GM12878 (cell line): ENCODE measurements around the gene COL9A3. TPM values are rescaled to one million over a fixed set of nuclear protein-coding genes. Genes with fewer than 3 reads are reported as not detected.

Source experiments
- ATAC-seq: fragments of 200-7000 bp; cut with Tn5 transposase; 3 replicates; pipeline ENCODE4 v1.9.1; 2020; ENCODE audit warnings: mild to moderate bottlenecking, moderate library complexity
- BruUV-seq: library from RNA; stranded (reverse); fragments of 400-500 nt; replicated peaks from 2 replicates; lab custom pipeline; 2021; lab: Mats Ljungman, UMichigan
- CTCF ChIA-PET: fragments of 300-600 bp; sonication (Branson Sonifier 250); formaldehyde crosslinking; extraction: SDS; loops from one replicate; lab custom pipeline; 2021; ENCODE audit warnings: inconsistent platforms; lab: Yijun Ruan, JAX
- POLR2A ChIA-PET: fragments of 350-600 bp; formaldehyde crosslinking; extraction: SDS; loops from one replicate; lab custom pipeline; 2021; ENCODE audit warnings: inconsistent platforms; lab: Charles Lee
- RAD21 ChIA-PET: fragments of 300-600 bp; sonication (Branson Sonifier 250); formaldehyde crosslinking; loops from one replicate; lab custom pipeline; 2023; ENCODE audit warnings: antibody characterized with exemption; ENCODE audit not compliant: unreplicated experiment; lab: Charles Lee
- SMC1A ChIA-PET: fragments of 300-600 bp; sonication (Branson Sonifier 250); formaldehyde crosslinking; loops from one replicate; lab custom pipeline; 2023; ENCODE audit not compliant: unreplicated experiment, uncharacterized antibody; lab: Charles Lee
- DNase-seq: peaks from one replicate; pipeline ENCODE4 v3.0.0-alpha.2; 2011; ENCODE audit warnings: low read depth, low spot score
- FAIRE-seq: peaks from 3 replicates; lab custom pipeline; 2011; peaks lifted over from hg19 to GRCh38; lab: Jason Lieb, UNC
- H2AFZ ChIP-seq: 2 replicates; pipeline ENCODE4 v1.6.0; 2011; ENCODE audit warnings: low read depth, low read length, control low read depth; ENCODE audit not compliant: control insufficient read depth
- H3K27ac ChIP-seq: 2 replicates; pipeline ENCODE4 v1.5.1; 2011; ENCODE audit warnings: control low read depth; ENCODE audit not compliant: control insufficient read depth, insufficient read depth
- H3K27me3 ChIP-seq, 2 experiments: replicated peaks in 1 of 2; 2 replicates each; pipeline versions ENCODE4 v1.6.0 to v1.6.1; 2011; ENCODE audit warnings: low read length in 1 of 2; ENCODE audit not compliant: control insufficient read depth in 2 of 2, insufficient read depth in 2 of 2
- H3K36me3 ChIP-seq, 2 experiments: 2 replicates each; pipeline ENCODE4 v1.5.1; 2011; ENCODE audit warnings: low read length in 1 of 2; ENCODE audit not compliant: control insufficient read depth in 2 of 2, insufficient read depth in 2 of 2
- H3K4me1 ChIP-seq: 2 replicates; pipeline ENCODE4 v1.6.1; 2011; ENCODE audit warnings: mild to moderate bottlenecking, low read length, moderate library complexity, mixed read lengths; ENCODE audit not compliant: control insufficient read depth, insufficient read depth
- H3K4me2 ChIP-seq: 2 replicates; pipeline ENCODE4 v1.6.0; 2011; ENCODE audit warnings: control low read depth; ENCODE audit not compliant: control insufficient read depth, insufficient read depth
- H3K4me3 ChIP-seq: fragments of 200-600 bp; sonication (generic); 2 replicates; pipeline ENCODE4 v1.5.1; 2016
- H3K79me2 ChIP-seq: 2 replicates; pipeline ENCODE4 v1.6.0; 2011; ENCODE audit warnings: low read length; ENCODE audit not compliant: control insufficient read depth, insufficient read depth
- H3K9ac ChIP-seq: 2 replicates; pipeline ENCODE4 v1.8.0; 2011; ENCODE audit warnings: low read length, control low read depth, mixed read lengths; ENCODE audit not compliant: control insufficient read depth, insufficient read depth
- H3K9me3 ChIP-seq: replicated peaks from 3 replicates; pipeline ENCODE4 v1.5.1; 2011; ENCODE audit warnings: mild to moderate bottlenecking, low read length; ENCODE audit not compliant: control insufficient read depth, insufficient read depth
- H4K20me1 ChIP-seq: 2 replicates; pipeline ENCODE4 v1.6.0; 2011; ENCODE audit not compliant: control insufficient read depth, insufficient read depth
- CHD1 ChIP-seq: IDR thresholded peaks from 2 replicates; pipeline ENCODE4 v1.6.1; 2012; ENCODE audit warnings: low read depth, low read length, improper control_type of control experiment
- HDAC2 ChIP-seq: fragments of 200-600 bp; sonication (generic); IDR thresholded peaks from 2 replicates; pipeline ENCODE4 v1.6.1; 2017
- NRF1 ChIP-seq: conservative IDR thresholded peaks from 2 replicates; pipeline ENCODE4 v1.6.1; 2011; ENCODE audit warnings: mild to moderate bottlenecking, low read depth, low read length, improper control_type of control experiment
- SMARCA5 ChIP-seq: fragments of 450-650 bp; IDR thresholded peaks from 2 replicates; pipeline ENCODE4 v1.6.1; 2017; ENCODE audit warnings: mild to moderate bottlenecking
- TCF3 ChIP-seq: IDR thresholded peaks from 2 replicates; pipeline ENCODE4 v1.6.1; 2012; ENCODE audit warnings: low read depth, mild to moderate bottlenecking, low read length, borderline replicate concordance; ENCODE audit not compliant: insufficient read depth
- WGBS: methylation state at CpG from one replicate; pipeline ENCODE4 v1.1.6; 2016; ENCODE audit warnings: low lambda C conversion rate; ENCODE audit not compliant: insufficient replicate concordance, insufficient coverage; ENCODE audit errors: missing lambda C conversion rate; 5-methylcytosine and 5-hydroxymethylcytosine counted together
- in situ Hi-C: fragments of 300-500 bp; cut with MboI; formaldehyde crosslinking; loops from 9 replicates; pipeline ENCODE4 v1.14.3; 2018; ENCODE audit warnings: mixed read lengths
- intact Hi-C: fragments of 100-400 bp; cut with micrococcal nuclease; formaldehyde crosslinking; loops from one replicate; pipeline ENCODE4 v1.14.2; 2022; ENCODE audit not compliant: unreplicated experiment
- polyA plus RNA-seq, 11 experiments: library from polyadenylated mRNA; depleted of rRNA in 4 of 11; unstranded in 6 of 11; stranded (reverse) in 5 of 11; fragments of >200 nt; fragmentation: Nextera tagmentation in 4 of 11; fragmentation: Illumina TruSeq in 1 of 11; extraction: Ambion mirVana in 4 of 11; extraction: Trizol in 1 of 11; gene quantifications; 1 replicate in 1 of 11; 2 replicates in 10 of 11; pipeline versions ENCODE4 v1.2.1 to v1.2.3, GENCODE V29; 2011 to 2016; ENCODE audit warnings: inconsistent platforms in 2 of 11, missing spikeins in 2 of 11, low read depth in 1 of 11
- total RNA-seq, 4 experiments: library from RNA; depleted of rRNA in 3 of 4; stranded (reverse); fragments of >200 nt in 3 of 4; fragmentation: Illumina TruSeq in 1 of 4; extraction: Trizol in 1 of 4; gene quantifications; 2 replicates each; pipeline versions ENCODE4 v1.2.1 to v1.2.3, GENCODE V29; 2013 to 2021
- TF ChIP-seq, protein P1 (sequence below): fragments of 450-650 bp; IDR thresholded peaks from 2 replicates; pipeline ENCODE4 v1.6.1; 2017; ENCODE audit warnings: mild to moderate bottlenecking, moderate library complexity
- TF ChIP-seq, protein P2 (sequence below): fragments of 450-650 bp; formaldehyde crosslinking; IDR thresholded peaks from 2 replicates; pipeline ENCODE4 v1.5.0; 2022; ENCODE audit warnings: mild to moderate bottlenecking, missing genetic modification characterization
- TF ChIP-seq, protein P3 (sequence below): fragments of 450-650 bp; IDR thresholded peaks from 2 replicates; pipeline ENCODE4 v1.6.1; 2017; ENCODE audit warnings: antibody characterized with exemption, mild to moderate bottlenecking, moderate library complexity

Gene COL9A3
- total and polyA plus RNA-seq, 10 of the 15 experiments (the other 5 are each of a cell fraction or from before 2014, with no cell fraction given), result 0.09 to 1.7 (median 0.63) TPM; not detected in 1

DNA sequence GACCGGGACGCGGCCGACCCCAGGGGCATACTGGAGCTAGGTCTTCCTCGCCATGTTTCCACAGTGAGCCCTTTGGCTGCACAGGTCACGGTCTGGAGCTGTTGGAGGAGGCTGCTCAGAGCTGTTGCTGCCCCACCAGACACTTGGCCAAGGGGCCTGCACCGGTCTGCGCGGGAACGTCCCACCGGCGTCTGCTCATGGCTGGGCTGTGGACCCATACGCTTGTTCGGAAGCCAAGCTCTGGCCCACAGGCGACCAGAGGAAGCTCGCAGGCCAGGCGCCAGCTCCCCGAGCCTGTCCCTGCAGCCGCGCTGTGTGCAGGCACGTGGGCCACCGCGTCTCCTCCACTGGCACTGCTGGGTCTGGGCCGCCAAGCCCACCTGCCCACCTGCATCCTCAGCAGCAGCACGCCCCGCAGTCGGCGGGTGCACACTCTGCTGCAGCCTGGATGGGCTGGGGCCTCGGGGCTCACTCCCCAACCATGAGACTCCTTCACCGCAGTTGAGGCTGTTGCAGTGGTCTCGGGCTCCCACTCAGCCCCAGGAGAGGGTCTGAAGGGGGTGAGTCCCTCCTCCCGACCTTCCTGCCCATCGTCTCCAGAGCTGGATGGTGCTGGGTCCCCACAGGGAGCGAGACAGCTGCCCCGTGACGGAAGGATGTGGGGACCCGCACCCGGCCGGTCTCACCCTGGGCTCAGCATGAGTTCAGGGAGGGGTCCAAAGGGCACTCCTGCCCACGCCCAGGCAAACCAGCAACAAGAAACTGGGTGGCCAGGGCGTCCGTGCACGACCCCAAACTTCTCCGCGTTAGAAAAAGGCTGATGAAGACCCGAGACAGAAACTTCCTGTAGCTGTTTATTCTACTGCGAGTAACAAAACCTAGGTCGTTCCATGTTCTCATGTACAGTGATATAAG, 60.3 kb downstream of the COL9A3 start (continued):
- TF ChIP-seq, protein P1, sequence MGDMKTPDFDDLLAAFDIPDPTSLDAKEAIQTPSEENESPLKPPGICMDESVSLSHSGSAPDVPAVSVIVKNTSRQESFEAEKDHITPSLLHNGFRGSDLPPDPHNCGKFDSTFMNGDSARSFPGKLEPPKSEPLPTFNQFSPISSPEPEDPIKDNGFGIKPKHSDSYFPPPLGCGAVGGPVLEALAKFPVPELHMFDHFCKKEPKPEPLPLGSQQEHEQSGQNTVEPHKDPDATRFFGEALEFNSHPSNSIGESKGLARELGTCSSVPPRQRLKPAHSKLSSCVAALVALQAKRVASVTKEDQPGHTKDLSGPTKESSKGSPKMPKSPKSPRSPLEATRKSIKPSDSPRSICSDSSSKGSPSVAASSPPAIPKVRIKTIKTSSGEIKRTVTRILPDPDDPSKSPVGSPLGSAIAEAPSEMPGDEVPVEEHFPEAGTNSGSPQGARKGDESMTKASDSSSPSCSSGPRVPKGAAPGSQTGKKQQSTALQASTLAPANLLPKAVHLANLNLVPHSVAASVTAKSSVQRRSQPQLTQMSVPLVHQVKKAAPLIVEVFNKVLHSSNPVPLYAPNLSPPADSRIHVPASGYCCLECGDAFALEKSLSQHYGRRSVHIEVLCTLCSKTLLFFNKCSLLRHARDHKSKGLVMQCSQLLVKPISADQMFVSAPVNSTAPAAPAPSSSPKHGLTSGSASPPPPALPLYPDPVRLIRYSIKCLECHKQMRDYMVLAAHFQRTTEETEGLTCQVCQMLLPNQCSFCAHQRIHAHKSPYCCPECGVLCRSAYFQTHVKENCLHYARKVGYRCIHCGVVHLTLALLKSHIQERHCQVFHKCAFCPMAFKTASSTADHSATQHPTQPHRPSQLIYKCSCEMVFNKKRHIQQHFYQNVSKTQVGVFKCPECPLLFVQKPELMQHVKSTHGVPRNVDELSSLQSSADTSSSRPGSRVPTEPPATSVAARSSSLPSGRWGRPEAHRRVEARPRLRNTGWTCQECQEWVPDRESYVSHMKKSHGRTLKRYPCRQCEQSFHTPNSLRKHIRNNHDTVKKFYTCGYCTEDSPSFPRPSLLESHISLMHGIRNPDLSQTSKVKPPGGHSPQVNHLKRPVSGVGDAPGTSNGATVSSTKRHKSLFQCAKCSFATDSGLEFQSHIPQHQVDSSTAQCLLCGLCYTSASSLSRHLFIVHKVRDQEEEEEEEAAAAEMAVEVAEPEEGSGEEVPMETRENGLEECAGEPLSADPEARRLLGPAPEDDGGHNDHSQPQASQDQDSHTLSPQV, result no peak

DNA sequence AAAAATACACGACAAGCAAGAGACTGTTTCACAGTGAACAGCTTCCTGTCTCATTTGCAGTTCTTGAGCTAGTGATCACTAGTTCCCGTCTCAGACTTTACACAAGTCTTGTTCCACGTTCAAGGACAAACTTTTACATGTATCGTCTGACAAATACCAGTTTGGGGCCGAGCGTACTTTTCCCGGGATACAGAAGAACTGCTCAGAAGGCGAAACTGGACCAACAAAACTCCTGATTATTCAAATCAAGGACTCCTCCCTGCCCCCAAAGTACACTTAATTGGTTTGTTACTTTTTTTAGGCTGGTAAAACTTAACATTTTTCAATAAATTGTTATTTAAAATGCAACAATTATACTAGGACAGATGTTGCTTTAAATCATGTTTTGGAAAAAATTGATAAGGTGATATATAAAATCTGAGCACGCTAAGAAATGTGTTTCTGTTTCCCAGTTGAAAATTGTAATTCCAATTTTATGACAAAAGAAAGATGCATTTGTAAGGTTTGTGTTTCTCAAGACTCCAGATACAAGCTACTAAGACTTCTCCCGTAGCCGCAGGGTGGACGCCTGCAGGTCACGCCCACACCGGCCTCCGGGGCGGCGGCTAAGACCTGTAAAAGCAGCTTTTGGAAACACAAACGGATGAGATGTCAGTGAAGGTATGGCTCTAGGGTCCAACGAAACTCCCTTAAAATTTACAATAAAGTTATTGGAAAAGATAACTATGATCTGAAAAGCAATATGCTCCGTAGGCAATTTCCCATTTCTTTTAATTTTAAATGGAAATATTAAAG, 61.6 kb downstream of the COL9A3 start:
- H2AFZ ChIP-seq, result no peak overlapping the region
- no peaks in the 10 kb centered on the region for H3K9me3 ChIP-seq
- POLR2A ChIA-PET, result no interaction called here
- H3K36me3 ChIP-seq, result no peaks in the 10 kb centered on the region; a peak in 1 of 4 replicates
- H3K4me3 ChIP-seq, result no peak overlapping the region
- SMC1A ChIA-PET, result no interaction called here
- no peaks in the 10 kb centered on the region for H4K20me1 ChIP-seq
- in situ Hi-C loops, result no loop called here
- BruUV-seq, result no TSS peak
- FAIRE-seq, result no peak
- no peaks in the 10 kb centered on the region for H3K79me2 ChIP-seq
- CTCF ChIA-PET, result no interaction called here
- ATAC-seq, result no peak
- no peaks in the 10 kb centered on the region for H3K27me3 ChIP-seq
- H3K4me1 ChIP-seq, result no peaks in the 10 kb centered on the region
- H3K27ac ChIP-seq, result no peak overlapping the region
- no peak overlapping the region for H3K4me2 ChIP-seq
- 89% methylated on average over 20 of the region's 20 CpGs for WGBS
- no peak for DNase-seq
- intact Hi-C loops, result no loop called here
- RAD21 ChIA-PET, result no interaction called here
- H3K9ac ChIP-seq, result no peak overlapping the region
- TF ChIP-seq, protein P2, sequence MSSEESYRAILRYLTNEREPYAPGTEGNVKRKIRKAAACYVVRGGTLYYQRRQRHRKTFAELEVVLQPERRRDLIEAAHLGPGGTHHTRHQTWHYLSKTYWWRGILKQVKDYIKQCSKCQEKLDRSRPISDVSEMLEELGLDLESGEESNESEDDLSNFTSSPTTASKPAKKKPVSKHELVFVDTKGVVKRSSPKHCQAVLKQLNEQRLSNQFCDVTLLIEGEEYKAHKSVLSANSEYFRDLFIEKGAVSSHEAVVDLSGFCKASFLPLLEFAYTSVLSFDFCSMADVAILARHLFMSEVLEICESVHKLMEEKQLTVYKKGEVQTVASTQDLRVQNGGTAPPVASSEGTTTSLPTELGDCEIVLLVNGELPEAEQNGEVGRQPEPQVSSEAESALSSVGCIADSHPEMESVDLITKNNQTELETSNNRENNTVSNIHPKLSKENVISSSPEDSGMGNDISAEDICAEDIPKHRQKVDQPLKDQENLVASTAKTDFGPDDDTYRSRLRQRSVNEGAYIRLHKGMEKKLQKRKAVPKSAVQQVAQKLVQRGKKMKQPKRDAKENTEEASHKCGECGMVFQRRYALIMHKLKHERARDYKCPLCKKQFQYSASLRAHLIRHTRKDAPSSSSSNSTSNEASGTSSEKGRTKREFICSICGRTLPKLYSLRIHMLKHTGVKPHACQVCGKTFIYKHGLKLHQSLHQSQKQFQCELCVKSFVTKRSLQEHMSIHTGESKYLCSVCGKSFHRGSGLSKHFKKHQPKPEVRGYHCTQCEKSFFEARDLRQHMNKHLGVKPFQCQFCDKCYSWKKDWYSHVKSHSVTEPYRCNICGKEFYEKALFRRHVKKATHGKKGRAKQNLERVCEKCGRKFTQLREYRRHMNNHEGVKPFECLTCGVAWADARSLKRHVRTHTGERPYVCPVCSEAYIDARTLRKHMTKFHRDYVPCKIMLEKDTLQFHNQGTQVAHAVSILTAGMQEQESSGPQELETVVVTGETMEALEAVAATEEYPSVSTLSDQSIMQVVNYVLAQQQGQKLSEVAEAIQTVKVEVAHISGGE, result no peak
- no peak for TF ChIP-seq SMARCA5
- TF ChIP-seq, protein P3, sequence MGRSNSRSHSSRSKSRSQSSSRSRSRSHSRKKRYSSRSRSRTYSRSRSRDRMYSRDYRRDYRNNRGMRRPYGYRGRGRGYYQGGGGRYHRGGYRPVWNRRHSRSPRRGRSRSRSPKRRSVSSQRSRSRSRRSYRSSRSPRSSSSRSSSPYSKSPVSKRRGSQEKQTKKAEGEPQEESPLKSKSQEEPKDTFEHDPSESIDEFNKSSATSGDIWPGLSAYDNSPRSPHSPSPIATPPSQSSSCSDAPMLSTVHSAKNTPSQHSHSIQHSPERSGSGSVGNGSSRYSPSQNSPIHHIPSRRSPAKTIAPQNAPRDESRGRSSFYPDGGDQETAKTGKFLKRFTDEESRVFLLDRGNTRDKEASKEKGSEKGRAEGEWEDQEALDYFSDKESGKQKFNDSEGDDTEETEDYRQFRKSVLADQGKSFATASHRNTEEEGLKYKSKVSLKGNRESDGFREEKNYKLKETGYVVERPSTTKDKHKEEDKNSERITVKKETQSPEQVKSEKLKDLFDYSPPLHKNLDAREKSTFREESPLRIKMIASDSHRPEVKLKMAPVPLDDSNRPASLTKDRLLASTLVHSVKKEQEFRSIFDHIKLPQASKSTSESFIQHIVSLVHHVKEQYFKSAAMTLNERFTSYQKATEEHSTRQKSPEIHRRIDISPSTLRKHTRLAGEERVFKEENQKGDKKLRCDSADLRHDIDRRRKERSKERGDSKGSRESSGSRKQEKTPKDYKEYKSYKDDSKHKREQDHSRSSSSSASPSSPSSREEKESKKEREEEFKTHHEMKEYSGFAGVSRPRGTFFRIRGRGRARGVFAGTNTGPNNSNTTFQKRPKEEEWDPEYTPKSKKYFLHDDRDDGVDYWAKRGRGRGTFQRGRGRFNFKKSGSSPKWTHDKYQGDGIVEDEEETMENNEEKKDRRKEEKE, result no peak
- no peak for TF ChIP-seq TCF3
- TF ChIP-seq NRF1, result no peak
- TF ChIP-seq CHD1, result no peak
- TF ChIP-seq HDAC2, result no peak
